IMR-90 (cell line): ENCODE measurements around the gene B4GALT1. TPM values are rescaled to one million over a fixed set of nuclear protein-coding genes. Genes with fewer than 3 reads are reported as not detected.

ENCODE experiments used
- ATAC-seq: fragments of 200-7000 bp; cut with Tn5 transposase; 2 replicates; pipeline ENCODE4 v1.9.1; 2020; ENCODE audit warnings: low read depth, mild to moderate bottlenecking, moderate library complexity
- BruUV-seq: library from RNA; stranded (reverse); fragments of 400-500 nt; replicated peaks from 2 replicates; lab custom pipeline; 2021; lab: Mats Ljungman, UMichigan
- CTCF ChIA-PET: fragments of 300-600 bp; formaldehyde crosslinking; extraction: SDS; loops from one replicate; lab custom pipeline; 2021; ENCODE audit warnings: antibody characterized with exemption; lab: Yijun Ruan, JAX
- POLR2A ChIA-PET: fragments of 300-600 bp; sonication (Branson Sonifier 250); formaldehyde crosslinking; loops from one replicate; lab custom pipeline; 2022; ENCODE audit warnings: antibody characterized with exemption; ENCODE audit not compliant: unreplicated experiment; lab: Charles Lee
- DNase-seq: peaks from one replicate; pipeline ENCODE4 v3.0.0; 2013
- H2AFZ ChIP-seq: replicated peaks from 2 replicates; pipeline ENCODE3; 2013; ENCODE audit warnings: low read length, mild to moderate bottlenecking; ENCODE audit not compliant: poor library complexity
- H2AK5ac ChIP-seq: 2 replicates; pipeline ENCODE4 v1.6.1; 2013; ENCODE audit warnings: low read depth, low read length, inconsistent platforms
- H2AK9ac ChIP-seq: replicated peaks from 2 replicates; pipeline ENCODE3; 2013; ENCODE audit warnings: mild to moderate bottlenecking, low read depth, low read length, moderate library complexity; ENCODE audit not compliant: poor library complexity
- H2BK120ac ChIP-seq: 2 replicates; pipeline ENCODE4 v1.6.1; 2013; ENCODE audit warnings: low read depth, low read length, inconsistent platforms
- H2BK15ac ChIP-seq: 3 replicates; pipeline ENCODE4 v1.6.1; 2013; ENCODE audit warnings: low read depth, low read length, inconsistent platforms
- H2BK20ac ChIP-seq: 2 replicates; pipeline ENCODE4 v1.6.1; 2013; ENCODE audit warnings: low read depth, mild to moderate bottlenecking, inconsistent platforms, low read length, moderate library complexity
- H2BK5ac ChIP-seq: 2 replicates; pipeline ENCODE4 v1.6.1; 2013; ENCODE audit warnings: mild to moderate bottlenecking, low read depth, low read length, inconsistent platforms; ENCODE audit not compliant: poor library complexity, severe bottlenecking
- H3K14ac ChIP-seq: replicated peaks from 2 replicates; pipeline ENCODE4 v1.6.1; 2013; ENCODE audit warnings: low read depth, low read length, inconsistent platforms
- H3K18ac ChIP-seq: 2 replicates; pipeline ENCODE4 v1.6.1; 2013; ENCODE audit warnings: low read depth, low read length, control low read depth
- H3K23ac ChIP-seq: 2 replicates; pipeline ENCODE4 v1.6.1; 2013; ENCODE audit warnings: low read depth, low read length, inconsistent platforms
- H3K27ac ChIP-seq: 2 replicates; pipeline ENCODE4 v1.5.1; 2013; ENCODE audit warnings: mild to moderate bottlenecking, control low read depth, low read length; ENCODE audit not compliant: insufficient read depth
- H3K27me3 ChIP-seq: 2 replicates; pipeline ENCODE4 v1.6.1; 2013; ENCODE audit warnings: low read length; ENCODE audit not compliant: control insufficient read depth, insufficient read depth
- H3K36me3 ChIP-seq: 2 replicates; pipeline ENCODE4 v1.6.1; 2013; ENCODE audit warnings: low read length, mixed read lengths; ENCODE audit not compliant: control insufficient read depth, insufficient read depth
- H3K4ac ChIP-seq: 2 replicates; pipeline ENCODE4 v1.6.1; 2013; ENCODE audit warnings: low read depth, low read length, inconsistent platforms
- H3K4me1 ChIP-seq: 2 replicates; pipeline ENCODE4 v1.6.1; 2013; ENCODE audit warnings: low read length, mixed read lengths; ENCODE audit not compliant: control insufficient read depth, insufficient read depth
- H3K4me2 ChIP-seq: 2 replicates; pipeline ENCODE4 v1.6.1; 2013; ENCODE audit warnings: low read depth, mild to moderate bottlenecking, control low read depth, low read length, moderate library complexity
- H3K4me3 ChIP-seq: 2 replicates; pipeline ENCODE4 v1.5.1; 2013; ENCODE audit warnings: low read depth, mild to moderate bottlenecking, control low read depth, low read length, moderate library complexity; ENCODE audit not compliant: insufficient read depth
- H3K56ac ChIP-seq: 2 replicates; pipeline ENCODE4 v1.6.1; 2013; ENCODE audit warnings: low read length, inconsistent platforms; ENCODE audit not compliant: insufficient read depth; ENCODE audit errors: extremely low read depth
- H3K79me1 ChIP-seq, 2 experiments: 2 replicates each; pipeline ENCODE4 v1.6.1; 2013; ENCODE audit warnings: low read length in 2 of 2, inconsistent platforms in 1 of 2, low read depth in 1 of 2
- H3K9ac ChIP-seq: 2 replicates; pipeline ENCODE4 v1.6.1; 2013; ENCODE audit warnings: low read depth, low read length, control low read depth
- H3K9me1 ChIP-seq: 2 replicates; pipeline ENCODE4 v1.6.1; 2013; ENCODE audit warnings: low read length, inconsistent platforms; ENCODE audit not compliant: insufficient read depth
- H3K9me3 ChIP-seq: 2 replicates; pipeline ENCODE4 v1.6.1; 2013; ENCODE audit warnings: low read length; ENCODE audit not compliant: control insufficient read depth, insufficient read depth
- H4K20me1 ChIP-seq: 2 replicates; pipeline ENCODE4 v1.6.1; 2013; ENCODE audit warnings: low read length, inconsistent platforms; ENCODE audit not compliant: insufficient read depth
- H4K5ac ChIP-seq: 2 replicates; pipeline ENCODE4 v1.6.1; 2013; ENCODE audit warnings: mild to moderate bottlenecking, low read depth, low read length, control low read depth
- H4K8ac ChIP-seq, 2 experiments: 2 replicates each; pipeline ENCODE4 v1.6.1; 2013; ENCODE audit warnings: low read depth in 2 of 2, low read length in 2 of 2, control low read depth in 1 of 2, inconsistent platforms in 1 of 2
- H4K91ac ChIP-seq: 2 replicates; pipeline ENCODE4 v1.6.1; 2013; ENCODE audit warnings: low read depth, low read length, inconsistent platforms; ENCODE audit not compliant: insufficient read depth
- BHLHE40 ChIP-seq: fragments of 150-350 bp; IDR thresholded peaks from 2 replicates; pipeline ENCODE4 v1.6.1; 2016; ENCODE audit warnings: mild to moderate bottlenecking, low read depth, low read length
- CEBPB ChIP-seq: IDR thresholded peaks from 2 replicates; pipeline ENCODE4 v1.6.1; 2012; ENCODE audit warnings: low read depth, low read length, improper control_type of control experiment
- CHD1 ChIP-seq: IDR thresholded peaks from 2 replicates; pipeline ENCODE4 v1.6.1; 2012; ENCODE audit warnings: low read depth, low read length, improper control_type of control experiment
- CTCF ChIP-seq: conservative IDR thresholded peaks from 2 replicates; pipeline ENCODE4 v1.5.1; 2012; ENCODE audit warnings: mild to moderate bottlenecking, low read depth, low read length, improper control_type of control experiment
- ELK1 ChIP-seq: fragments of 150-350 bp; IDR thresholded peaks from 2 replicates; pipeline ENCODE4 v1.6.1; 2016; ENCODE audit warnings: low read depth, mild to moderate bottlenecking, low read length, moderate library complexity, borderline replicate concordance
- FOS ChIP-seq: fragments of 150-350 bp; IDR thresholded peaks from 2 replicates; pipeline ENCODE4 v1.6.1; 2016; ENCODE audit warnings: low read depth, low read length
- MAFK ChIP-seq: IDR thresholded peaks from 2 replicates; pipeline ENCODE4 v1.6.1; 2012; ENCODE audit warnings: low read depth, low read length, improper control_type of control experiment
- MAZ ChIP-seq: IDR thresholded peaks from 2 replicates; pipeline ENCODE4 v1.6.1; 2012; ENCODE audit warnings: low read depth, mild to moderate bottlenecking, low read length, improper control_type of control experiment, moderate library complexity, borderline replicate concordance
- MXI1 ChIP-seq: IDR thresholded peaks from 2 replicates; pipeline ENCODE4 v1.6.1; 2012; ENCODE audit warnings: low read depth, mild to moderate bottlenecking, low read length, moderate library complexity, borderline replicate concordance
- NFE2L2 ChIP-seq: fragments of 150-350 bp; IDR thresholded peaks from 2 replicates; pipeline ENCODE4 v1.6.1; 2016; ENCODE audit warnings: low read depth, mild to moderate bottlenecking, low read length
- POLR2A ChIP-seq: IDR thresholded peaks from 2 replicates; pipeline ENCODE4 v1.6.1; 2012; ENCODE audit warnings: mild to moderate bottlenecking, low read depth, low read length
- RAD21 ChIP-seq: IDR thresholded peaks from 2 replicates; pipeline ENCODE4 v1.6.1; 2012; ENCODE audit warnings: low read length, improper control_type of control experiment
- RCOR1 ChIP-seq: IDR thresholded peaks from 2 replicates; pipeline ENCODE4 v1.6.1; 2012; ENCODE audit warnings: mild to moderate bottlenecking, low read length, improper control_type of control experiment; ENCODE audit not compliant: insufficient replicate concordance
- RFX5 ChIP-seq: IDR thresholded peaks from 2 replicates; pipeline ENCODE4 v1.8.0; 2012; ENCODE audit warnings: low read depth, mild to moderate bottlenecking, low read length, moderate library complexity
- SMC3 ChIP-seq: fragments of 150-350 bp; IDR thresholded peaks from 2 replicates; pipeline ENCODE4 v1.6.1; 2016; ENCODE audit warnings: low read depth, mild to moderate bottlenecking, antibody characterized with exemption, low read length, moderate library complexity
- USF2 ChIP-seq: fragments of 150-350 bp; IDR thresholded peaks from 2 replicates; pipeline ENCODE4 v1.6.1; 2017; ENCODE audit warnings: mild to moderate bottlenecking, antibody characterized with exemption, low read length, low read depth
- WGBS, 2 experiments: methylation state at CpG; one replicate each; pipeline versions ENCODE4 v1.1.5 to v1.1.7; 2013; ENCODE audit warnings: missing lambda C conversion rate in 2 of 2; ENCODE audit not compliant: insufficient read length in 1 of 2; ENCODE audit errors: extremely low coverage in 2 of 2; 5-methylcytosine and 5-hydroxymethylcytosine counted together
- dilution Hi-C: fragments of 300-500 bp; cut with HindIII; formaldehyde crosslinking; loops from one replicate; pipeline ENCODE4 v1.14.3; 2018; ENCODE audit warnings: low sequenced_read_pairs; ENCODE audit not compliant: unreplicated experiment
- in situ Hi-C: fragments of 300-500 bp; cut with MboI; formaldehyde crosslinking; loops from 3 replicates; pipeline ENCODE4 v1.14.3; 2019; ENCODE audit warnings: low sequenced_read_pairs, inconsistent platforms, mixed read lengths
- intact Hi-C: fragments of 100-400 bp; cut with micrococcal nuclease; formaldehyde crosslinking; loops from 2 replicates; pipeline ENCODE4 v1.10.0; 2022
- polyA plus RNA-seq, 3 experiments: library from polyadenylated mRNA; depleted of rRNA; stranded (reverse); fragments of >200 nt; gene quantifications; 2 replicates each; pipeline ENCODE4 v1.2.3, GENCODE V29; 2012; ENCODE audit warnings: low replicate concordance in 1 of 3
- total RNA-seq: library from RNA; depleted of rRNA; stranded (reverse); fragments of >200 nt; gene quantifications from 2 replicates; pipeline ENCODE4 v1.2.3, GENCODE V29; 2012

B4GALT1 gene
- total and polyA plus RNA-seq, 2 of the 4 experiments (the other 2 are of a cell fraction) = 8.8 to 37.8 TPM

GRCh38 chr9:33144551-33144950 is 22.6 kb downstream of the B4GALT1 start:
- Histone ChIP-seq H3K23ac (no peak overlapping the region), H3K36me3 (no peaks in the 10 kb centered on the region), H4K20me1 (peaks cover 50% of the 10 kb centered on the region), H2AFZ (no peak overlapping the region), H2BK20ac (no peak overlapping the region), H3K27ac (no peak overlapping the region), H3K27me3 (no peaks in the 10 kb centered on the region), H2BK120ac (no peak overlapping the region), H3K4ac (no peak overlapping the region), H4K5ac (no peak overlapping the region), H3K9me3 (no peaks in the 10 kb centered on the region), H4K8ac (no peak overlapping the region), H3K18ac (no peak overlapping the region), H3K9me1 (peaks cover 38% of the 10 kb centered on the region), H3K4me3 (no peak overlapping the region), H3K4me1 (peaks cover 21% of the 10 kb centered on the region), H3K56ac (no peak overlapping the region), H4K91ac (no peak overlapping the region), H3K4me2 (no peak overlapping the region), H2BK15ac (no peak overlapping the region), H2AK9ac (no peak overlapping the region), H2BK5ac (no peak overlapping the region), H3K9ac (no peak overlapping the region), H3K79me1 (peaks cover 35 to 84% of the 10 kb centered on the region in 2 experiments), H3K14ac (no peak overlapping the region), H2AK5ac (no peak overlapping the region)
- ChIA-PET POLR2A (no interaction called here), CTCF (no interaction called here)
- ATAC-seq = no peak
- DNase-seq = no peak
- WGBS, 2 experiments = 0% methylated on average over 1 of the region's 3 CpGs; no CpG with 5 or more reads in 1 of the 2 experiments
- no TSS peak for BruUV-seq
- intact Hi-C loops = no loop called here
- TF ChIP-seq MAZ = no peak
- no peak for TF ChIP-seq CEBPB
- no peak for TF ChIP-seq POLR2A
- TF ChIP-seq MAFK = no peak
- TF ChIP-seq BHLHE40 = no peak
- no peak for TF ChIP-seq RCOR1
- TF ChIP-seq RAD21 = no peak
- TF ChIP-seq ELK1 = no peak
- no peak for TF ChIP-seq MXI1
- no peak for TF ChIP-seq CTCF
- TF ChIP-seq SMC3 = no peak
- TF ChIP-seq RFX5 = no peak
- no peak for TF ChIP-seq FOS
- no peak for TF ChIP-seq NFE2L2
- TF ChIP-seq USF2 = no peak
- no peak for TF ChIP-seq CHD1
- in situ Hi-C loops = no loop called here
- dilution Hi-C loops = no loop called here
